MV-4-11 (cell line): ENCODE measurements around the gene AOC3.
"Not testable (repeated sequence)": the region's sequence is repeated elsewhere in the genome, so short reads cannot be mapped to it uniquely, and the experiment has no call there.

Experiments
- DNase-seq: peaks from one replicate; lab custom pipeline; 2025; lab: John Stamatoyannopoulos, UW

Gene AOC3

DNA sequence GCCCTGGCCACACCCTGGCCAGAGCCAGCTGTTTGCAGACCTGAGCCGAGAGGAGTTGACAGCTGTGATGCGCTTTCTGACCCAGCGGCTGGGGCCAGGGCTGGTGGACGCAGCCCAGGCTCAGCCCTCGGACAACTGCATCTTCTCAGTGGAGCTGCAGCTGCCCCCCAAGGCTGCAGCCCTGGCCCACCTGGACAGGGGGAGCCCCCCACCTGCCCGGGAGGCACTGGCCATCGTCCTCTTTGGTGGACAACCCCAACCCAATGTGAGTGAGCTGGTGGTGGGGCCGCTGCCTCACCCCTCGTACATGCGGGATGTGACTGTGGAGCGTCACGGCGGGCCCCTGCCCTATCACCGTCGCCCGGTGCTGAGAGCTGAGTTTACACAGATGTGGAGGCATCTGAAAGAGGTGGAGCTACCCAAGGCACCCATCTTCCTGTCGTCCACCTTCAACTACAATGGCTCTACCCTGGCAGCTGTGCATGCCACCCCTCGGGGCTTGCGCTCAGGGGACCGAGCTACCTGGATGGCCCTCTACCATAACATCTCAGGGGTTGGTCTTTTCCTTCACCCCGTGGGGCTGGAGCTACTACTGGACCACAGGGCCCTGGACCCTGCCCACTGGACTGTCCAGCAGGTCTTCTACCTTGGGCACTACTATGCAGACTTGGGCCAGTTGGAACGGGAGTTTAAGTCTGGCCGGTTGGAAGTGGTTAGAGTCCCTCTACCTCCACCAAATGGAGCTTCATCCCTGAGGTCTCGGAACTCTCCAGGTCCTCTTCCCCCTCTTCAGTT, 6.0 kb upstream of the AOC3 start:
- no peak for DNase-seq

DNA sequence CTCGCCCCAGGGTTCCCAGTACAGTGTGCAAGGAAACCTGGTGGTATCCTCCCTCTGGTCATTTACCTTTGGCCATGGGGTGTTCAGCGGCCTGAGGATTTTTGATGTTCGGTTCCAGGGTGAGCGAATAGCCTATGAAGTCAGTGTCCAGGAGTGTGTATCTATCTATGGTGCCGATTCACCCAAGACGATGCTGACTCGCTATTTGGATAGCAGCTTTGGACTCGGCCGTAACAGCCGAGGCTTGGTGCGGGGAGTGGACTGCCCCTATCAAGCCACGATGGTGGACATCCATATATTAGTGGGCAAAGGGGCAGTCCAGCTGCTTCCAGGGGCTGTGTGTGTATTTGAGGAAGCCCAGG, 5.5 kb upstream of the AOC3 start:
- no peak for DNase-seq

- peak; percentile 56 for DNase-seq
Observed at GRCh38 chr17:42845918-42846593, 4.9 kb upstream of the AOC3 start.

- DNase-seq: peak; percentile 26
Observed at GRCh38 chr17:42846594-42847280, 4.3 kb upstream of the AOC3 start.

GRCh38 chr17:42848093-42848492, 2.9 kb upstream of the AOC3 start:
- no peak for DNase-seq

GRCh38 chr17:42849031-42849430, 2.0 kb upstream of the AOC3 start:
- no peak for DNase-seq

DNA sequence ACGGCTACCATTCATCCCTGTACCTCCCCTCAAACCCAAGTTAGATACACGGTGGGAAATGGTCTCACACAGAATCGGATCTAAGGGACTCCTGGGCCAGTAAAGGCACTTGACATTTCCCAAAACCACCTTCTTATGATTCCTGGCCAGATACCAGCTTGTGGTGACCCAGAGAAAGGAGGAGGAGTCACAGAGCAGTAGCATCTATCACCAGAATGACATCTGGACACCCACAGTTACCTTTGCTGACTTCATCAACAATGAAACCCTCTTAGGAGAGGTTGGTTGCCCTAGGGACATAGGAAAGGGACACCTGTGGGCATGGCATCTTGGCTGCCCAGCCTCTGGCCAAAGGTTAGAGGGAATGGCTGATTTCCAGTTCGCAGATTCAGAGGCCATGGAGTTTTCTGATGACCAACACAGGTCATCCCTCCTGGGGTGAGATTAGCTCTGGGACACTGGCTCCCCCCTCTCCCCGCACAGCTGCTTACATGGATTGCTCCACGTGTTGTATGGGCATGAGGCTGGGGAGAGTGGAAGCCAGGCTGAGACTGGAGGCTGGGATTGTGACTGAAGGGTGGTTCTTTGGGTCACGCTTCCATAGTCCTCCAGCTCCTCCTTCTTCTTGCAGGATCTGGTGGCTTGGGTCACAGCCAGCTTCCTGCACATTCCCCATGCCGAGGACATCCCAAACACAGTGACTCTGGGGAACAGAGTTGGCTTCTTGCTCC, 1.4 kb upstream of the AOC3 start:
- no peak for DNase-seq

- DNase-seq: not testable (repeated sequence)
Observed at GRCh38 chr17:42851371-42852240, 607 bp downstream of the AOC3 start.

GRCh38 chr17:42852351-42852750, 1.4 kb downstream of the AOC3 start:
- no peak for DNase-seq

GRCh38 chr17:42853004-42853403, 2.0 kb downstream of the AOC3 start:
- peak; percentile 17 for DNase-seq

- DNase-seq: no peak
Observed at GRCh38 chr17:42853597-42853967, 2.6 kb downstream of the AOC3 start.

GRCh38 chr17:42853968-42854790, 3.2 kb downstream of the AOC3 start:
- DNase-seq: no peak

- no peak for DNase-seq
Observed at GRCh38 chr17:42855048-42855596, 4.1 kb downstream of the AOC3 start.

GRCh38 chr17:42856093-42856492, 5.1 kb downstream of the AOC3 start:
- DNase-seq: not testable (repeated sequence)

GRCh38 chr17:42856516-42856915, 5.5 kb downstream of the AOC3 start:
- DNase-seq: not testable (repeated sequence)

DNA sequence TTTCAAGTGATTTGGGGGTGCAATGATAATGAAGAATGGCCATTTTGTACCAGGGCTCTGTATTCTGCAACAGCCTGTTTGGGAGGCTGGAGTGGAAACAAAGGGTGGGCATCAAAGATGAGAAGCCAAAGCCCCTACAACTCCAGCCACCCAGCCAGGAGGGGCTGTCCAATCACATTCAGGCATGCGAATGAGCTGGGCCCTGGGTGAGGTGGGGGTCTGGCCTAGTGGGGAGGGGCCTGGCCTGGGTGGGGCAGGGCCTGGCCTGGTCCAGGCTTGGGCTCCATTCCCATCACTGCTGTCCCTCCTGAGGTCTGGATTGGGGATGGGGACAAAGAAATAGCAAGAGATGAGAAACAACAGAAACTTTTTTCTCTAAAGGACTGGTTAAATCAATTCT, 6.4 kb downstream of the AOC3 start:
- no peak for DNase-seq

DNA sequence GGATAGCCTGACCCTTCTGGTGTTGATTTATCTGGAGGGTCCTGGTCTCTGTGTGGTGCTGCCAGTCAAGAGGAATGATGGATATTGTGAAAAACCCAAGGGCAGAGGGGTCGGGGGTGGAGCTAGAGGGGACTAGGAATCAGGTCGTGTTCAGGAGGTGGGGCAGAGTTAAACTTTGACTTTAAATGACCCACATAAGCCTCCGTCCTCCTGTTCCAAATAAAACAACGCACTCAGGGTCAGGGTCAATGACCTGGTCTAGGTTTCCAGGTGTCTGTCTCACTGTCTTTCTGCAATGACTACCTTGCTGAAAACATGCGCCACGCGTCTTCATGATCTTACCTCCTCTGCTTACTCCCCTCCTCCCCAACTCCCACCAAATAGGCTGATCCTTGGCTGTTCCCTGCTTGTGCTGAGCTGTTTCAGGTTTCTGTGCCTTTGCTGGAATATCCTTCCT, 14.7 kb downstream of the AOC3 start:
- no peak for DNase-seq

GRCh38 chr17:42866216-42866615, 15.2 kb downstream of the AOC3 start:
- DNase-seq: no peak

DNA sequence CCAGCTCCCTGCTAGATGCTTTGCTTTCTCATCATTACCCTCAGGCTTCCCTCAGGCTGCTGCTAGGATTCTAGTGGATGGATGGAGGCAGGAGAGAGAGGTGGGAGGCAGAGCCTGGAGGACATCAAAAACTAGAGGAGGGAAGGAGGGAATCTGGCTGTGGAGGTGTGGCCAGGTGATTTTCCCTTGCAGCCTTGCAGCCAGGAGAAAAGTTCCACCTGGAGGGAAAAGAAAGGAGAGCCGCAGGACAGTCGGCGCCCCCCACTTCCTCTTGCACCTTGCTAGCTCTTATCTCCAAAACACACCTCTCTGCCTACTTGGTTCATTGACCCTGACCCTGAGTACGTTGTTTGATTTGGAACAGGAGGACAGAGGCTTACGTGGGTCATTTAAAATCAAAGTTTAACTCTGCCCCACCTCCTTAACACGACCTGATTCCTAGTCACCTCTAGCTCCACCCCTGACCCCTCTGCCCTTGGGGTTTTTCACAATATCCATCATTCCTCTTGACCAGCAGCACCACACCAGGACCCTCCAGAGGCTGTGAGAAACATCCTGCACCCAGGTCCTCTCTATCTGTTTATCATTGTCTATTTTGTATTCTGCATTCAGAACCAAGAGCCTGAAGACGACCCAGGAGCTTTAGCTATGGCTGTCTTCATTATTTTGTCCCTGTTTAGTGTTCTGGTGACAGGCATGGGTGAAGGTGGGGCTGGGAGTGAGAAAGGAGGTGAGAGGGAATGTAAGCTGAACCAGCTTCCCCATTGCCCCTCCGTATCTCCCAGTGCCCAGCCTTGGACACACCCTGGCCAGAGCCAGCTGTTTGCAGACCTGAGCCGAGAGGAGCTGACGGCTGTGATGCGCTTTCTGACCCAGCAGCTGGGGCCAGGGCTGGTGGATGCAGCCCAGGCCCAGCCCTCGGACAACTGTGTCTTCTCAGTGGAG, 15.9 kb downstream of the AOC3 start:
- DNase-seq: no peak
